ENCODE results near the gene DSCAML1.

DNA sequence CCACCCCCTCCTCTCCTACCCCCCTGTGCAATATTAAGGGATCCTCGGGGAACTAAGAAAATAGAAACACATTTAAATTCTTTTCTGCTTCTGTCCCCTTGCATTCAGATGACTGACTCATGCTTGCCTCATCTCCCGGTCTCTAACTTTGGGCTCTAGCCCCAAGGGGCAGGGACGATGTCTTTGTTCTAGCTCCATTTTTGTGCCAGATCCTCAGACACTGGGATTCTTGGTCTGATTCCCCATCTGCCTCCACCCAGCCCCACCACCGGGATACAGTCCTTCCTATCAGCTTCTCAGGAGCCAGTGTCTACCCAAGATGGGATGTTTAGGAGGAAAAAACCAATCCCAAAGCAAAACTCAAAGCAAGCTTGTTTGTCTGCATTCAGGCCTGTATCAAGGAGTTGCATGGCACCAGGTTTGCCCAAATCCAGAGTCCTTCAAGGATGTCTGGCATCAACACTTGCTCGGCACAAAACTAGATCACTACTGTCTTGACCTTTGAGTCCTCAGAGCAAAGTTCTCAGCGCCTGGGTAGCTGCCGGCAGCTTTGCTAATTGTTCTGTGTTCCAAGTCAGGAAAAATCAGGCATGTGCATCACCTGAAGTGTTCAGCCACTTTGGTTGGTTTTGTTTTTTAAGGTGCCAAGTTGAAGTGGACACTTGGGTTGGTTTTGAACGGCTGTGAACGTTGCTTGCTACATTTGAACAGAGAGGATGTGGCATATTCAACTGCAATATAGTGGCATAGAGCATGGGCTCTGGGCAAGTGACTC is 212.8 kb downstream of the DSCAML1 start:
- TF ChIP-seq, protein P1, sequence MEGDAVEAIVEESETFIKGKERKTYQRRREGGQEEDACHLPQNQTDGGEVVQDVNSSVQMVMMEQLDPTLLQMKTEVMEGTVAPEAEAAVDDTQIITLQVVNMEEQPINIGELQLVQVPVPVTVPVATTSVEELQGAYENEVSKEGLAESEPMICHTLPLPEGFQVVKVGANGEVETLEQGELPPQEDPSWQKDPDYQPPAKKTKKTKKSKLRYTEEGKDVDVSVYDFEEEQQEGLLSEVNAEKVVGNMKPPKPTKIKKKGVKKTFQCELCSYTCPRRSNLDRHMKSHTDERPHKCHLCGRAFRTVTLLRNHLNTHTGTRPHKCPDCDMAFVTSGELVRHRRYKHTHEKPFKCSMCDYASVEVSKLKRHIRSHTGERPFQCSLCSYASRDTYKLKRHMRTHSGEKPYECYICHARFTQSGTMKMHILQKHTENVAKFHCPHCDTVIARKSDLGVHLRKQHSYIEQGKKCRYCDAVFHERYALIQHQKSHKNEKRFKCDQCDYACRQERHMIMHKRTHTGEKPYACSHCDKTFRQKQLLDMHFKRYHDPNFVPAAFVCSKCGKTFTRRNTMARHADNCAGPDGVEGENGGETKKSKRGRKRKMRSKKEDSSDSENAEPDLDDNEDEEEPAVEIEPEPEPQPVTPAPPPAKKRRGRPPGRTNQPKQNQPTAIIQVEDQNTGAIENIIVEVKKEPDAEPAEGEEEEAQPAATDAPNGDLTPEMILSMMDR (IDR thresholded peaks at IDR 0.05 in 2 of 3, conservative IDR thresholded peaks at IDR 0.05 in 1 of 3; ENCODE audit: insufficient read depth in 2 of 3, low read depth in 1 of 3, low read length in 3 of 3) = no peak
- no peak for TF ChIP-seq HDGF (IDR thresholded peaks at IDR 0.05)

Data from K562 (cell line).